A549 (cell line): ENCODE results near the gene CFAP70. TPM values are rescaled to one million over a fixed set of nuclear protein-coding genes. Genes with fewer than 3 reads are reported as not detected.
A peak's percentile ranks its signal among the peaks of the same experiment; 100 is the strongest.

ENCODE experiments used
- ATAC-seq, 2 experiments: fragments of 200-7000 bp in 1 of 2; fragments of >200 bp in 1 of 2; cut with Nextera tagmentation in 1 of 2; cut with Tn5 transposase in 1 of 2; 3 replicates each; pipeline versions ENCODE4 v1.8.0 to v1.9.1; 2018 to 2020; ENCODE audit warnings: mild to moderate bottlenecking in 1 of 2, moderate library complexity in 1 of 2
- CTCF ChIA-PET: fragments of 300-600 bp; sonication (Branson Sonifier 250); formaldehyde crosslinking; extraction: SDS; loops from one replicate; lab custom pipeline; 2021; ENCODE audit warnings: antibody characterized with exemption, inconsistent platforms; lab: Yijun Ruan, JAX
- POLR2A ChIA-PET: fragments of 350-600 bp; formaldehyde crosslinking; extraction: SDS; loops from one replicate; lab custom pipeline; 2021; ENCODE audit warnings: antibody characterized with exemption, inconsistent platforms; lab: Yijun Ruan, JAX
- DNase-seq, 2 experiments: peaks; one replicate each; pipeline versions ENCODE4 v3.0.0 to v3.0.0-alpha.2; 2011 to 2016; ENCODE audit warnings: low read depth in 1 of 2, low spot score in 1 of 2
- FAIRE-seq: peaks from 2 replicates; lab custom pipeline; 2011; peaks lifted over from hg19 to GRCh38; lab: Jason Lieb, UNC
- H3K27ac ChIP-seq, 2 experiments: fragments of >200 bp; sonication (Bioruptor Twin); formaldehyde crosslinking; 3 replicates each; pipeline ENCODE4 v1.5.1; 2016 to 2017
- H3K4me1 ChIP-seq: fragments of >200 bp; sonication (Bioruptor Twin); formaldehyde crosslinking; 3 replicates; pipeline ENCODE4 v1.6.1; 2016
- H3K4me2 ChIP-seq: fragments of >200 bp; sonication (Bioruptor Twin); formaldehyde crosslinking; 3 replicates; pipeline ENCODE4 v1.6.1; 2016
- H3K4me3 ChIP-seq: fragments of >200 bp; sonication (Bioruptor Twin); formaldehyde crosslinking; 3 replicates; pipeline ENCODE4 v1.5.1; 2016
- H3K9me3 ChIP-seq: fragments of >200 bp; sonication (Bioruptor Twin); formaldehyde crosslinking; 3 replicates; pipeline ENCODE4 v1.6.1; 2016
- EHF ChIP-seq: fragments of 250-450 bp; sonication (Bioruptor Pico); IDR thresholded peaks from 2 replicates; pipeline ENCODE4 v1.5.0; 2020; ENCODE audit warnings: mild to moderate bottlenecking
- EHMT2 ChIP-seq: fragments of 200-600 bp; sonication (generic); IDR thresholded peaks from 2 replicates; pipeline ENCODE4 v1.6.1; 2016; ENCODE audit warnings: antibody characterized with exemption, low read depth, mild to moderate bottlenecking, moderate library complexity
- ELK1 ChIP-seq: fragments of 150-350 bp; IDR thresholded peaks from 2 replicates; pipeline ENCODE4 v1.6.1; 2014; ENCODE audit warnings: low read depth, mild to moderate bottlenecking, low read length
- ESRRA ChIP-seq: fragments of 150-350 bp; IDR thresholded peaks from 2 replicates; pipeline ENCODE4 v1.6.1; 2014; ENCODE audit warnings: mild to moderate bottlenecking, low read length, borderline replicate concordance
- FOXS1 ChIP-seq: fragments of 250-450 bp; sonication (Bioruptor Pico); IDR thresholded peaks from 2 replicates; pipeline ENCODE4 v1.5.0; 2020; ENCODE audit warnings: mild to moderate bottlenecking, moderate library complexity
- GATA3 ChIP-seq: IDR thresholded peaks from 2 replicates; pipeline ENCODE4 v1.6.1; 2012; ENCODE audit warnings: borderline replicate concordance
- HEYL ChIP-seq: fragments of 250-450 bp; sonication (Bioruptor Pico); IDR thresholded peaks from 2 replicates; pipeline ENCODE4 v1.8.0; 2021; ENCODE audit warnings: mild to moderate bottlenecking, moderate library complexity
- HOXB13 ChIP-seq: fragments of 250-450 bp; sonication (Bioruptor Pico); IDR thresholded peaks from 2 replicates; pipeline ENCODE4 v1.5.0; 2020; ENCODE audit warnings: low read depth, mild to moderate bottlenecking, moderate library complexity
- JUN ChIP-seq, 2 experiments: fragments of >200 bp; sonication (Bioruptor Twin); formaldehyde crosslinking; IDR thresholded peaks; 2 replicates in 1 of 2; 3 replicates in 1 of 2; pipeline ENCODE4 v1.6.1; 2016 to 2017
- MAFK ChIP-seq: fragments of 450-650 bp; IDR thresholded peaks from 2 replicates; pipeline ENCODE4 v1.6.1; 2014; ENCODE audit not compliant: partially characterized antibody
- NPAS2 ChIP-seq: fragments of 250-450 bp; sonication (Bioruptor Pico); IDR thresholded peaks from 2 replicates; pipeline ENCODE4 v1.8.0; 2022; ENCODE audit warnings: mild to moderate bottlenecking, moderate library complexity, borderline replicate concordance
- NR3C1 ChIP-seq: fragments of >200 bp; sonication (Bioruptor Twin); formaldehyde crosslinking; IDR thresholded peaks from 3 replicates; pipeline ENCODE4 v1.6.1; 2017
- PHF8 ChIP-seq: fragments of 200-600 bp; sonication (generic); IDR thresholded peaks from 2 replicates; pipeline ENCODE4 v1.6.1; 2016; ENCODE audit warnings: low read depth, mild to moderate bottlenecking, antibody characterized with exemption, moderate library complexity, borderline replicate concordance
- POLR2A ChIP-seq: IDR thresholded peaks from 2 replicates; pipeline ENCODE4 v1.6.1; 2012; ENCODE audit warnings: mild to moderate bottlenecking, low read length
- POLR2AphosphoS2 ChIP-seq: conservative IDR thresholded peaks from 2 replicates; pipeline ENCODE4 v1.6.1; 2012; ENCODE audit warnings: low read length, improper control_type of control experiment, inconsistent platforms
- RFX5 ChIP-seq: fragments of 450-650 bp; IDR thresholded peaks from 2 replicates; pipeline ENCODE4 v1.7.1; 2014; ENCODE audit warnings: antibody characterized with exemption, mild to moderate bottlenecking, moderate library complexity
- RNF2 ChIP-seq: fragments of 200-600 bp; sonication (generic); IDR thresholded peaks from 2 replicates; pipeline ENCODE4 v1.6.1; 2016; ENCODE audit warnings: low read depth, mild to moderate bottlenecking, antibody characterized with exemption, moderate library complexity, borderline replicate concordance
- SREBF2 ChIP-seq: fragments of 450-650 bp; IDR thresholded peaks from 2 replicates; pipeline ENCODE4 v1.6.1; 2014; ENCODE audit warnings: mild to moderate bottlenecking, moderate library complexity
- TP53 ChIP-seq: fragments of 250-450 bp; sonication (Bioruptor Pico); IDR thresholded peaks from 2 replicates; pipeline ENCODE4 v1.5.0; 2021; ENCODE audit warnings: mild to moderate bottlenecking, moderate library complexity
- USF2 ChIP-seq: fragments of 450-650 bp; IDR thresholded peaks from 2 replicates; pipeline ENCODE4 v1.6.1; 2014; ENCODE audit warnings: antibody characterized with exemption
- ZC3H11A ChIP-seq: fragments of 450-650 bp; IDR thresholded peaks from 2 replicates; pipeline ENCODE4 v1.6.1; 2014; ENCODE audit warnings: antibody characterized with exemption, mild to moderate bottlenecking
- ZNF302 ChIP-seq: fragments of 250-450 bp; sonication (Bioruptor Pico); IDR thresholded peaks from 2 replicates; pipeline ENCODE4 v1.9.0; 2021; ENCODE audit warnings: inconsistent platforms, mild to moderate bottlenecking, moderate library complexity
- WGBS: methylation state at CpG from one replicate; pipeline ENCODE4 v1.1.6; 2017; ENCODE audit errors: missing lambda C conversion rate; 5-methylcytosine and 5-hydroxymethylcytosine counted together
- polyA plus RNA-seq, 4 experiments: library from polyadenylated mRNA; depleted of rRNA in 3 of 4; stranded (reverse); fragments of >200 nt; fragmentation: RNase III in 1 of 4; extraction: RNeasy Plus Mini Kit Qiagen cat#74134 plus additional on column Dnase treatment in 1 of 4; gene quantifications; 2 replicates in 3 of 4; 3 replicates in 1 of 4; pipeline ENCODE4 v1.2.3, GENCODE V29; 2011 to 2017
- TF ChIP-seq, protein P1 (sequence below): IDR thresholded peaks from 2 replicates; pipeline ENCODE4 v1.6.1; 2012
- TF ChIP-seq, protein P2 (sequence below): IDR thresholded peaks from 2 replicates; pipeline ENCODE4 v1.6.1; 2012
- TF ChIP-seq, protein P3 (sequence below): fragments of 250-450 bp; sonication (Bioruptor Pico); IDR thresholded peaks from 2 replicates; pipeline ENCODE4 v1.5.0; 2021; ENCODE audit warnings: mild to moderate bottlenecking, moderate library complexity, borderline replicate concordance
- TF ChIP-seq, protein P4 (sequence below): fragments of >200 bp; sonication (Bioruptor Twin); formaldehyde crosslinking; IDR thresholded peaks from 2 replicates; pipeline ENCODE4 v1.6.1; 2016

CFAP70 gene
- polyA plus RNA-seq, 2 of the 4 experiments (the other 2 are of a cell fraction), result 0.34 to 0.98 TPM

DNA sequence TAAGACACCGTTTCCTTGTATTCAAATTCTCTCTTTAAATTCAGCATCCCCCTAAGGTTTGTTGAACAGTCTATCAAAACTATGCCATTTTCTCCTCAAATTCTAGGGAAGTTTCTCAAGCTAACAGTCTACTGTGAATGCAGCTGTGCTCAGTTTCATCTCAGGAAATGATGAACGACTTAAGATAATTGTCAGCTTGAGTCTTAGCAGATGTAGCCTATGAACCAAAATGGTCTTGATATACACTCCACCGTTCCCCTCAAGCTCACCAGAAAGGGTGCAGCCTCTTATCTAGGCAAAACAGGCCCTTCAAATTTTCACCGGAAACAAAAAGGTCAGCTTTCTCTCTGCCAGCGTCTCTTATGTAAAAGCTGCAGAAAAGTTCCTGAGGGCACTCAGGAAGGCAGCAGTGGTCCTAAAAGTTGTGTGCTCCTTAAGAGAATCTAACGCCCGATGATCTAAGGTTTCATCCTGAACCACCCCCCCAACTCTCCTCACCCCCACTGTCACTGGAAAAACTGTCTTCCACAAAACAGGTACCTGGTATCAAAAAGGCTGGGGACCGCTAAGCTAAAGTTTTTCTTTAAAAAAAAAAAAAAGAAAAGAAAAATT, 113.7 kb downstream of the CFAP70 start:
- no peaks in the 10 kb centered on the region for H3K9me3 ChIP-seq
- H3K4me1 ChIP-seq, result peaks cover 25% of the 10 kb centered on the region
- CTCF ChIA-PET, result interaction anchor here (0.6 kb wide), 2 partner anchors 227 to 989 kb away, joined by 3 read pairs; no protein-coding TSS in a partner anchor
- peak overlapping the region; percentile 87 for H3K4me2 ChIP-seq
- peak overlapping the region; percentile 78 for H3K4me3 ChIP-seq
- FAIRE-seq, result no peak
- TF ChIP-seq ESRRA (no peak), SREBF2 (no peak), EHMT2 (no peak), POLR2AphosphoS2 (no peak), HEYL (CRISPR knock-in tag) (no peak), POLR2A (no peak), USF2 (no peak), RFX5 (no peak), NPAS2 (CRISPR knock-in tag) (no peak), TP53 (CRISPR knock-in tag) (no peak), ZNF302 (CRISPR knock-in tag) (no peak), HOXB13 (CRISPR knock-in tag) (no peak)
- TF ChIP-seq, protein P1, sequence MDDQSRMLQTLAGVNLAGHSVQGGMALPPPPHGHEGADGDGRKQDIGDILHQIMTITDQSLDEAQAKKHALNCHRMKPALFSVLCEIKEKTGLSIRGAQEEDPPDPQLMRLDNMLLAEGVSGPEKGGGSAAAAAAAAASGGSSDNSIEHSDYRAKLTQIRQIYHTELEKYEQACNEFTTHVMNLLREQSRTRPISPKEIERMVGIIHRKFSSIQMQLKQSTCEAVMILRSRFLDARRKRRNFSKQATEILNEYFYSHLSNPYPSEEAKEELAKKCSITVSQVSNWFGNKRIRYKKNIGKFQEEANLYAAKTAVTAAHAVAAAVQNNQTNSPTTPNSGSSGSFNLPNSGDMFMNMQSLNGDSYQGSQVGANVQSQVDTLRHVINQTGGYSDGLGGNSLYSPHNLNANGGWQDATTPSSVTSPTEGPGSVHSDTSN, result no peak
- TF ChIP-seq, protein P2, sequence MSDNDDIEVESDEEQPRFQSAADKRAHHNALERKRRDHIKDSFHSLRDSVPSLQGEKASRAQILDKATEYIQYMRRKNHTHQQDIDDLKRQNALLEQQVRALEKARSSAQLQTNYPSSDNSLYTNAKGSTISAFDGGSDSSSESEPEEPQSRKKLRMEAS, result no peak
- TF ChIP-seq, protein P3, sequence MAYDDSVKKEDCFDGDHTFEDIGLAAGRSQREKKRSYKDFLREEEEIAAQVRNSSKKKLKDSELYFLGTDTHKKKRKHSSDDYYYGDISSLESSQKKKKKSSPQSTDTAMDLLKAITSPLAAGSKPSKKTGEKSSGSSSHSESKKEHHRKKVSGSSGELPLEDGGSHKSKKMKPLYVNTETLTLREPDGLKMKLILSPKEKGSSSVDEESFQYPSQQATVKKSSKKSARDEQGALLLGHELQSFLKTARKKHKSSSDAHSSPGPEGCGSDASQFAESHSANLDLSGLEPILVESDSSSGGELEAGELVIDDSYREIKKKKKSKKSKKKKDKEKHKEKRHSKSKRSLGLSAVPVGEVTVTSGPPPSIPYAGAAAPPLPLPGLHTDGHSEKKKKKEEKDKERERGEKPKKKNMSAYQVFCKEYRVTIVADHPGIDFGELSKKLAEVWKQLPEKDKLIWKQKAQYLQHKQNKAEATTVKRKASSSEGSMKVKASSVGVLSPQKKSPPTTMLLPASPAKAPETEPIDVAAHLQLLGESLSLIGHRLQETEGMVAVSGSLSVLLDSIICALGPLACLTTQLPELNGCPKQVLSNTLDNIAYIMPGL, result no peak
- TF ChIP-seq, protein P4, sequence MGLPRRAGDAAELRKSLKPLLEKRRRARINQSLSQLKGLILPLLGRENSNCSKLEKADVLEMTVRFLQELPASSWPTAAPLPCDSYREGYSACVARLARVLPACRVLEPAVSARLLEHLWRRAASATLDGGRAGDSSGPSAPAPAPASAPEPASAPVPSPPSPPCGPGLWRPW, result no peak
- TF ChIP-seq, all 56 proteins: peak for 0
- DNase-seq (no peak), ATAC-seq (no peak)
- POLR2A ChIA-PET, result interaction anchor here (0.5 to 0.7 kb wide), 2 partner anchors 113 to 237 kb away, joined by 4 to 7 read pairs; no protein-coding TSS in a partner anchor
- peak overlapping the region in 1 of 2 experiments; percentile 88; a peak in 3 of 6 replicates for H3K27ac ChIP-seq
- WGBS, result 58% methylated on average over 8 of the region's 8 CpGs

GRCh38 chr10:73239908-73240307, 118.8 kb downstream of the CFAP70 start:
- no peaks in the 10 kb centered on the region for H3K9me3 ChIP-seq
- ChIA-PET POLR2A (no interaction called here), CTCF (interaction anchor here (0.6 to 1.4 kb wide), 2 partner anchors 10 to 24 kb away, joined by 3 to 5 read pairs; no protein-coding TSS in a partner anchor)
- DNase-seq, result no peak
- H3K4me2 ChIP-seq, result no peak overlapping the region
- FAIRE-seq, result no peak
- WGBS, result 97% methylated on average over 2 of the region's 2 CpGs
- ATAC-seq, result no peak
- no peak for TF ChIP-seq PHF8
- TF ChIP-seq FOXS1 (CRISPR knock-in tag), result no peak
- TF ChIP-seq RNF2, result no peak
- no peak for TF ChIP-seq NR3C1
- TF ChIP-seq EHF, result no peak
- no peak for TF ChIP-seq ZC3H11A
- TF ChIP-seq GATA3, result no peak
- no peak for TF ChIP-seq USF2
- no peak for TF ChIP-seq JUN (IDR thresholded peaks at IDR 0.05)
- TF ChIP-seq MAFK, result no peak
- TF ChIP-seq ELK1, result no peak
- H3K4me1 ChIP-seq, result peaks cover 10% of the 10 kb centered on the region
- H3K27ac ChIP-seq, result no peak overlapping the region
- no peak overlapping the region for H3K4me3 ChIP-seq
